ENCODE data around the gene AKAP12.
A peak's percentile ranks its signal among the peaks of the same experiment; 100 is the strongest.

Gene AKAP12

GRCh38 chr6:151387175-151387970, 147.6 kb downstream of the AKAP12 start:
- Histone ChIP-seq H3K9me3 (ENCODE audit: insufficient read depth, low read depth, low read length) (no peaks in the 10 kb centered on the region), H2AFZ (ENCODE audit: low read length) (no peak overlapping the region), H3K79me2 (ENCODE audit: insufficient read depth, low read length) (peaks cover 69% of the 10 kb centered on the region), H3K4me1 (ENCODE audit: insufficient read depth, low read length, poor library complexity, severe bottlenecking) (peaks cover 19% of the 10 kb centered on the region), H3K36me3 (ENCODE audit: insufficient read depth, low read length) (no peaks in the 10 kb centered on the region), H3F3A (ENCODE audit: low read depth) (peaks cover 10% of the 10 kb centered on the region), H3K4me3 (ENCODE audit: low read length, poor library complexity, severe bottlenecking) (no peak overlapping the region), H3K9me2 (replicated peaks; ENCODE audit: low read depth, low read length) (no peaks in the 10 kb centered on the region), H4K20me1 (ENCODE audit: insufficient read depth, low read length, poor library complexity, severe bottlenecking) (peaks cover 13% of the 10 kb centered on the region), H3K27me3 (ENCODE audit: insufficient read depth, low read length, poor library complexity, severe bottlenecking) (peaks cover 4% of the 10 kb centered on the region), H3K9ac (ENCODE audit: low read depth, low read length, poor library complexity, severe bottlenecking) (no peak overlapping the region), H3K4me2 (ENCODE audit: low read depth, low read length, poor library complexity, severe bottlenecking) (no peak overlapping the region)
- no peak for TF ChIP-seq CTCF (conservative IDR thresholded peaks at IDR 0.05; ENCODE audit: low read length)
- no peak for TF ChIP-seq EZH2phosphoT487 (IDR thresholded peaks at IDR 0.05; ENCODE audit: borderline replicate concordance)

- H3K9me2 ChIP-seq (replicated peaks; ENCODE audit: low read depth, low read length): no peaks in the 10 kb centered on the region
- peaks cover 21% of the 10 kb centered on the region for H4K20me1 ChIP-seq (ENCODE audit: insufficient read depth, low read length, poor library complexity, severe bottlenecking)
- peaks cover 27% of the 10 kb centered on the region for H3K4me1 ChIP-seq (ENCODE audit: insufficient read depth, low read length, poor library complexity, severe bottlenecking)
- H3F3A ChIP-seq (ENCODE audit: low read depth): peaks cover 10% of the 10 kb centered on the region
- H3K27me3 ChIP-seq (ENCODE audit: insufficient read depth, low read length, poor library complexity, severe bottlenecking): peaks cover 4% of the 10 kb centered on the region
- H3K4me2 ChIP-seq (ENCODE audit: low read depth, low read length, poor library complexity, severe bottlenecking): no peak overlapping the region
- H3K9me3 ChIP-seq (ENCODE audit: insufficient read depth, low read depth, low read length): no peaks in the 10 kb centered on the region
- H3K36me3 ChIP-seq (ENCODE audit: insufficient read depth, low read length): no peaks in the 10 kb centered on the region
- no peak overlapping the region for H3K4me3 ChIP-seq (ENCODE audit: low read length, poor library complexity, severe bottlenecking)
- no peak overlapping the region for H2AFZ ChIP-seq (ENCODE audit: low read length)
- TF ChIP-seq CTCF (conservative IDR thresholded peaks at IDR 0.05; ENCODE audit: low read length) (no peak), EZH2phosphoT487 (IDR thresholded peaks at IDR 0.05; ENCODE audit: borderline replicate concordance) (no peak)
- H3K79me2 ChIP-seq (ENCODE audit: insufficient read depth, low read length): peaks cover 77% of the 10 kb centered on the region
- H3K9ac ChIP-seq (ENCODE audit: low read depth, low read length, poor library complexity, severe bottlenecking): no peak overlapping the region
Measured at GRCh38 chr6:151388236-151388635, 148.5 kb downstream of the AKAP12 start.

GRCh38 chr6:151388997-151389617, 149.3 kb downstream of the AKAP12 start:
- H3K4me2 ChIP-seq (ENCODE audit: low read depth, low read length, poor library complexity, severe bottlenecking): peak overlapping the region; percentile 79
- H3K4me1 ChIP-seq (ENCODE audit: insufficient read depth, low read length, poor library complexity, severe bottlenecking): peaks cover 36% of the 10 kb centered on the region
- H3K9me2 ChIP-seq (replicated peaks; ENCODE audit: low read depth, low read length): no peaks in the 10 kb centered on the region
- H3K9me3 ChIP-seq (ENCODE audit: insufficient read depth, low read depth, low read length): no peaks in the 10 kb centered on the region
- H3K27me3 ChIP-seq (ENCODE audit: insufficient read depth, low read length, poor library complexity, severe bottlenecking): peaks cover 4% of the 10 kb centered on the region
- TF ChIP-seq EZH2phosphoT487 (IDR thresholded peaks at IDR 0.05; ENCODE audit: borderline replicate concordance): no peak
- no peak for TF ChIP-seq CTCF (conservative IDR thresholded peaks at IDR 0.05; ENCODE audit: low read length)
- no peaks in the 10 kb centered on the region for H3K36me3 ChIP-seq (ENCODE audit: insufficient read depth, low read length)
- H3K9ac ChIP-seq (ENCODE audit: low read depth, low read length, poor library complexity, severe bottlenecking): peak overlapping the region; percentile 89
- peaks cover 30% of the 10 kb centered on the region for H4K20me1 ChIP-seq (ENCODE audit: insufficient read depth, low read length, poor library complexity, severe bottlenecking)
- peaks cover 77% of the 10 kb centered on the region for H3K79me2 ChIP-seq (ENCODE audit: insufficient read depth, low read length)
- peaks cover 10% of the 10 kb centered on the region for H3F3A ChIP-seq (ENCODE audit: low read depth)
- peak overlapping the region; percentile 89 for H3K4me3 ChIP-seq (ENCODE audit: low read length, poor library complexity, severe bottlenecking)
- H2AFZ ChIP-seq (ENCODE audit: low read length): peak overlapping the region; percentile 67

All from Loucy (cell line).